GM19193 (cell line): ENCODE data around the gene SORBS2.

ENCODE experiments used
- POLR2A ChIP-seq: IDR thresholded peaks from 4 replicates; pipeline ENCODE4 v1.6.1; 2011; ENCODE audit not compliant: insufficient read depth, insufficient read length; ENCODE audit errors: extremely low read depth

Gene SORBS2

GRCh38 chr4:185626798-185627197 is 185.2 kb downstream of the SORBS2 start:
- no peak for TF ChIP-seq POLR2A

- TF ChIP-seq POLR2A: no peak
These were observed 186.5 kb downstream of the SORBS2 start for GRCh38 chr4:185625503-185625902.

- TF ChIP-seq POLR2A: no peak
These were observed 187.8 kb downstream of the SORBS2 start for GRCh38 chr4:185624259-185624589.

GRCh38 chr4:185623444-185624258 is 188.3 kb downstream of the SORBS2 start:
- TF ChIP-seq POLR2A: no peak

DNA sequence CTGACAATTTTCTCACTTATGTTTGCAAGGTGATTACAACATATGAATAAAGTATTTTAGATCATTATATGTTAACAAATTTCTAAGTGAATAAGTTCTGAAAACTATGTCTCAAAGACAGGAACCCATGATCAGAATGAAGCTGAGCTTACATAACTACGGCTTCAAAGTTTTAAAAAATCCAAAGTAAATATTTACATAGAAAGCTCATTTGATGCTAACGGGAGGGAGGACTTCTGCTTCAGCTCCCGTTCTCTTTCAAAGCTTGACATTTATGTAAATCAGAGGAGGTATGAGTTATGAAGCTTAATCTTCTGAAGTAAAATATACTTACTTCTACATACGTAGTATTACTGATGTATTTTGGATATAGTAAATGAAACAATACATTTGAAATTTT is 203.8 kb downstream of the SORBS2 start:
- no peak for TF ChIP-seq POLR2A

GRCh38 chr4:185602397-185602796 is 209.6 kb downstream of the SORBS2 start:
- no peak for TF ChIP-seq POLR2A

GRCh38 chr4:185600801-185601434 is 211.1 kb downstream of the SORBS2 start:
- no peak for TF ChIP-seq POLR2A

- no peak for TF ChIP-seq POLR2A
These were observed 212.3 kb downstream of the SORBS2 start for GRCh38 chr4:185599553-185600243.

GRCh38 chr4:185598846-185599552 is 213.0 kb downstream of the SORBS2 start:
- TF ChIP-seq POLR2A: no peak

DNA sequence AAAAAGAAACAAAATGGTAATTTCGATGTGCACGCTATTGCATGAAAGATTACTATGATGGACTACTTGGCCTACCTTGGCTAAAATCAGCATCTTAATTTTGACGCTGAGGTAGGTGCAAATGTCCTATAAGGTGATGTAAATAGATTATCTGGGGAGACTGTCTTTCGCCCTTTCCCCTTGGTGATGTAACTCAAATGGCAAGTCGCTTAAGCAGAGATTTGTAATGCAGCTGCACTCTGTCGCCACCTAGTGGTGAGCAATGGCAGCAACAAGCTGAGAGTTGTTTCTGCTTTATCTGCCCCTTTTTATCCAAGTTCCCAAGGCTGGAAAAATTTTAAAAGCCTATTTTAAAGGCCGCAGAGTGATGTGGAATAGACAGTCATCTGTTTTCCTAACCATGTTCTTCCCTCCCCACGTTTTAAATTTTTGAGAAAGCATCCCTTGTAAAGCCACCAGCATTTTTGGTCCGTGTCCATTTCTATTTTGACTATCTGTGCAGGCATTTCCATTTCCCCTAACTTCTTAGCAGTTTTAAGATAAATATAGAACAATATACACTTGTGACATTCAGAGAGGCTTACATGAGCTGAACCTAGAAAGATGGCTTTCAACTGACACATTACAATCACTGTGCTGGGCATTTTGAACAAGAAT is 214.3 kb downstream of the SORBS2 start:
- no peak for TF ChIP-seq POLR2A

DNA sequence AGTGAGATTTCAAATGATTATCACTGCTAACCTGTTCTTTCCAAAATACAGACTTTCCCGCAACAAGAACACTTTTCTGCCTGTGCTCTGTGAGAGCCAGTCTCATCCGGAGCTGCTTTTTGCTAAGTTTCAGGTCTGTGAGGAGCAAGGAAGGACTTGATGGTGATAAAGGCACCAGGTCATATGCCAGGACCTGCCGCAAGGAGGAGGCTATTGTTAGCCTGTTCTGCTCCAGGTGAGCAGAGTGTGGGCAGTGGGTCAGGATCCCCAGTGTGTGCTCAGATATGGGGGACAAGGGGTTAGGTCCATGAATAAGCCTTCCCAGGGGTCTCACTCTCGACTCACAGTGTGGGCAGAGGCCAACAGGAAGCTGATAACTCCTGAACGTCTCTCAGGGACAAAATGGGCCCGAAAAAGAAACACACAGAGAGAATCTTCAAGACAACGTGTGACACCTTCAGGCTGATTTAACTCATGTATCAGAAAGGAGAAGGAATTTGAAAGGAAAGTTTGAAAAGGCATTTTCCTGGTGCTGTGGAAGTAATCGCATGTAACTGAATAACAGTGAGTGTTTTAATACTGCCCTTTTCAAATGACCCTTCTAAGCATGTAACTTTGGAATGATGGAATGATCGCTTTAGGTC is 219.0 kb downstream of the SORBS2 start:
- TF ChIP-seq POLR2A: no peak

- TF ChIP-seq POLR2A: no peak
These were observed 219.6 kb downstream of the SORBS2 start for GRCh38 chr4:185592438-185592837.

- TF ChIP-seq POLR2A: no peak
These were observed 220.3 kb downstream of the SORBS2 start for GRCh38 chr4:185591679-185592141.

DNA sequence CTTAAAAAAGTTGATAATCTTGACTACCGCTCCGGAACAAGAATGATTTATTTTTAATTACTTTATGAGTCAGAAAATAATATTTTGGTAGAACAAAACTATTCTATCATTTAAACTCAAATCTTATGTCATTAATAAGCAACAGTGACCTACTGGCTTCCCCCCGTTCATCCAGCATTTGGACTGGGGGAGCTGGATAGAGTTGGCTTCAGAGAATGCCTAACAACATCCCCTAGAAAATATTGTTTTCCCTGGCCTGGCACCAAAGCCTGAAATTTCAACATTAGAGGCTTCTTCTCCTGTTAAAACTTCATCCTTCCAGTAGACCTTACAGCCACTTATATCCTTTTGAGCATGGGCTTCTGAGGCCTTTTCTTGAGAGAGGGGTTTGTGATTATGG is 221.0 kb downstream of the SORBS2 start:
- TF ChIP-seq POLR2A: no peak
